H9 (cell line): ENCODE results near the gene SNCB. TPM values are rescaled to one million over a fixed set of nuclear protein-coding genes. Genes with fewer than 3 reads are reported as not detected.

Experiments
- DNase-seq: peaks from one replicate; pipeline ENCODE4 v3.0.0-alpha.2; 2017
- H2AFZ ChIP-seq: one replicate; pipeline ENCODE4 v1.6.1; 2013; ENCODE audit warnings: mild to moderate bottlenecking, low read length, control low read depth, moderate library complexity
- H2AK5ac ChIP-seq: 2 replicates; pipeline ENCODE4 v1.6.1; 2013; ENCODE audit warnings: low read length, control low read depth, mixed read lengths; ENCODE audit not compliant: insufficient read length
- H2BK120ac ChIP-seq: one replicate; pipeline ENCODE4 v1.6.1; 2013; ENCODE audit warnings: low read depth, mild to moderate bottlenecking, low read length, control low read depth, inconsistent platforms; ENCODE audit not compliant: poor library complexity, severe bottlenecking
- H2BK12ac ChIP-seq: 2 replicates; pipeline ENCODE4 v1.6.1; 2013; ENCODE audit warnings: low read length, control low read depth, mixed read lengths, low read depth; ENCODE audit not compliant: insufficient read length
- H2BK15ac ChIP-seq: 2 replicates; pipeline ENCODE4 v1.6.1; 2013; ENCODE audit warnings: low read depth, low read length, control low read depth
- H2BK20ac ChIP-seq: one replicate; pipeline ENCODE4 v1.6.1; 2013; ENCODE audit warnings: low read depth, mild to moderate bottlenecking, low read length, control low read depth, inconsistent platforms; ENCODE audit not compliant: poor library complexity, severe bottlenecking
- H2BK5ac ChIP-seq: 2 replicates; pipeline ENCODE4 v1.6.1; 2013; ENCODE audit warnings: low read length, control low read depth, mixed read lengths; ENCODE audit not compliant: insufficient read length
- H3K14ac ChIP-seq: 2 replicates; pipeline ENCODE4 v1.6.1; 2013; ENCODE audit warnings: low read length, control low read depth; ENCODE audit not compliant: insufficient read depth
- H3K18ac ChIP-seq: 2 replicates; pipeline ENCODE4 v1.6.1; 2013; ENCODE audit warnings: low read depth, mild to moderate bottlenecking, mixed read lengths, low read length, control low read depth; ENCODE audit not compliant: insufficient read length
- H3K23ac ChIP-seq: 2 replicates; pipeline ENCODE4 v1.6.1; 2013; ENCODE audit warnings: low read length, control low read depth, mixed read lengths, low read depth; ENCODE audit not compliant: insufficient read length
- H3K23me2 ChIP-seq: 2 replicates; pipeline ENCODE4 v1.6.1; 2013; ENCODE audit warnings: low read depth, mild to moderate bottlenecking, mixed read lengths, low read length, control low read depth; ENCODE audit not compliant: insufficient read length, poor library complexity, severe bottlenecking
- H3K27ac ChIP-seq: 2 replicates; pipeline ENCODE4 v1.5.1; 2013; ENCODE audit warnings: low read length, control low read depth, mixed read lengths, low read depth; ENCODE audit not compliant: insufficient read length
- H3K27me3 ChIP-seq: 2 replicates; pipeline ENCODE4 v1.6.1; 2013; ENCODE audit warnings: low read length, control low read depth, inconsistent platforms; ENCODE audit not compliant: insufficient read depth
- H3K4ac ChIP-seq: 2 replicates; pipeline ENCODE4 v1.6.1; 2013; ENCODE audit warnings: low read depth, mild to moderate bottlenecking, control low read depth, inconsistent platforms, low read length, moderate library complexity
- H3K4me1 ChIP-seq: 2 replicates; pipeline ENCODE4 v1.6.1; 2013; ENCODE audit warnings: low read length, control low read depth, inconsistent platforms; ENCODE audit not compliant: insufficient read depth
- H3K4me2 ChIP-seq: 2 replicates; pipeline ENCODE4 v1.6.1; 2013; ENCODE audit warnings: low read length, control low read depth, mixed read lengths; ENCODE audit not compliant: insufficient read length, insufficient read depth
- H3K56ac ChIP-seq: 2 replicates; pipeline ENCODE4 v1.6.1; 2013; ENCODE audit warnings: low read depth, mild to moderate bottlenecking, mixed read lengths, low read length, control low read depth; ENCODE audit not compliant: insufficient read length
- H3K79me1 ChIP-seq: 2 replicates; pipeline ENCODE4 v1.6.1; 2013; ENCODE audit warnings: low read depth, mild to moderate bottlenecking, moderate library complexity, low read length, control low read depth, inconsistent platforms; ENCODE audit not compliant: insufficient read depth, poor library complexity, severe bottlenecking
- H3K79me2 ChIP-seq: 2 replicates; pipeline ENCODE4 v1.6.1; 2013; ENCODE audit warnings: low read length, control low read depth, inconsistent platforms; ENCODE audit not compliant: insufficient read depth
- H3K9ac ChIP-seq: 2 replicates; pipeline ENCODE4 v1.6.1; 2013; ENCODE audit warnings: low read length, control low read depth, mixed read lengths; ENCODE audit not compliant: insufficient read length; ENCODE audit errors: extremely low read depth
- H3K9me3 ChIP-seq: one replicate; pipeline ENCODE4 v1.6.1; 2013; ENCODE audit warnings: low read depth, low read length, inconsistent platforms; ENCODE audit not compliant: control insufficient read depth
- H3T11ph ChIP-seq: one replicate; pipeline ENCODE4 v1.6.1; 2013; ENCODE audit warnings: mild to moderate bottlenecking, low read length, control low read depth, inconsistent platforms
- H4K20me1 ChIP-seq: one replicate; pipeline ENCODE4 v1.6.1; 2013; ENCODE audit not compliant: control insufficient read depth, insufficient read length, insufficient read depth
- H4K5ac ChIP-seq: 2 replicates; pipeline ENCODE4 v1.6.1; 2013; ENCODE audit warnings: low read depth, mild to moderate bottlenecking, mixed read lengths, low read length, control low read depth; ENCODE audit not compliant: insufficient read length
- H4K8ac ChIP-seq: replicated peaks from 2 replicates; pipeline ENCODE4 v1.6.1; 2013; ENCODE audit warnings: low read length, control low read depth, mixed read lengths, low read depth; ENCODE audit not compliant: insufficient read length
- H4K91ac ChIP-seq: 2 replicates; pipeline ENCODE4 v1.6.1; 2013; ENCODE audit warnings: low read depth, mild to moderate bottlenecking, moderate library complexity, mixed read lengths, low read length, control low read depth; ENCODE audit not compliant: insufficient read length
- H3K27ac Mint-ChIP-seq, 3 experiments: 2 replicates in 2 of 3; 3 replicates in 1 of 3; pipeline ENCODE4 v1.8.0; 2020 to 2021; ENCODE audit warnings: mixed read lengths in 3 of 3, mild to moderate bottlenecking in 1 of 3, moderate library complexity in 1 of 3
- H3K27me3 Mint-ChIP-seq: 2 replicates; pipeline ENCODE4 v1.8.0; 2021; ENCODE audit warnings: low read depth, mild to moderate bottlenecking, moderate library complexity, mixed read lengths
- H3K36me3 Mint-ChIP-seq, 3 experiments: 2 replicates in 2 of 3; 3 replicates in 1 of 3; pipeline ENCODE4 v1.8.0; 2020 to 2021; ENCODE audit warnings: low read depth in 3 of 3, mixed read lengths in 3 of 3; ENCODE audit not compliant: insufficient read depth in 1 of 3
- H3K4me1 Mint-ChIP-seq, 2 experiments: 2 replicates each; pipeline ENCODE4 v1.8.0; 2020; ENCODE audit warnings: mixed read lengths in 2 of 2
- H3K4me3 Mint-ChIP-seq, 2 experiments: 2 replicates in 1 of 2; 3 replicates in 1 of 2; pipeline ENCODE4 v1.8.0; 2020 to 2021; ENCODE audit warnings: mild to moderate bottlenecking in 2 of 2, mixed read lengths in 2 of 2, moderate library complexity in 1 of 2
- H3K9me3 Mint-ChIP-seq, 2 experiments: 2 replicates in 1 of 2; 3 replicates in 1 of 2; pipeline ENCODE4 v1.8.0; 2020; ENCODE audit warnings: mild to moderate bottlenecking in 2 of 2, mixed read lengths in 2 of 2, moderate library complexity in 1 of 2
- WGBS: extraction: QIAGEN DNeasy Blood & Tissue Kit; methylation state at CpG from one replicate; pipeline ENCODE4 v1.1.7; 2013; ENCODE audit warnings: missing lambda C conversion rate, low lambda C conversion rate, mixed read lengths; ENCODE audit not compliant: insufficient read length; ENCODE audit errors: extremely low coverage; 5-methylcytosine and 5-hydroxymethylcytosine counted together
- total RNA-seq: library from RNA; stranded (reverse); gene quantifications from 2 replicates; pipeline ENCODE4 v1.2.1, GENCODE V29; 2021
- TF ChIP-seq, protein P1 (sequence below): fragments of 200-600 bp; sonication (generic); conservative IDR thresholded peaks from 3 replicates; pipeline ENCODE4 v1.8.0; 2021; ENCODE audit warnings: antibody characterized with exemption, mild to moderate bottlenecking

SNCB gene
- total RNA-seq, 1 experiment from 2014 or later = 3.5 TPM

DNA sequence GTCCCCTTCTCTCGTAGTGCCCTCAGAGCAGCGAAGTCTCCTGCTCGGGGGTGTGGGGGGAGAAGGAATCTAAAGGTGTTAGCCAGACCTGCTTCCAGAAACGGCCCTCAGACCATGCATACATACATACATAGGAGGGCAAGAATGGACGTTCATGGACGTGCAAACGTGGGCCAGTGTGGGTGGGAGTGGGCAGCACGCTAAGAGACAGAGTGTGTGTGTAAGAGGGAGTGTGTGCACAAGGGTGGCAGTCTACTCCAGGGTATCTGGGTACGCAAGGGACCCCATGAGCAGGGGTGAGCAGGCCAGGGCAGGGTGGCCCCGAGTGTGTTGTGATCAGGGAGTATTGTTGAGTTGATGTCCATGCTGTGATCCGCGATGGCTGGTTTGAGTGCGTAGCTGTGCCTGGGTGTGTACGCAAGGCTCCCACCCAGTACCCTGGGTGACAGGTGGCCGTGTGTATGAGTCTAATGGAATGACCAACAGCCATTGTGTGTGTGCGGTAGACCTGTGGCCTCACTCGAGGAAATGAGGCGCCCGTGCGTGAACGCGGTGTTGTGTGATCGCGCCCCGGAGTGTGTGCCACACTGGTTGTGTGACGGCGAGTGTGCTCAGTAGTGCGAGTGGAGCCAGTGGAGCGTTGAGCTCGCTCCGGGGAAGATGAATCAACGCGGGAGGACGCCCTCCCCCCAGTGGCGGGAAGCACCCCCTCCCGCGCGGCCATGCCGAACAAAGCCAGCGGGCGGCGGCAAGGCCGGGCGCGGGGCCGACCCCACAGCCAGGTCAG, 21.2 kb downstream of the SNCB start:
- whole genome bisulfite sequencing = no CpG with 5 or more reads among the region's 46 CpGs
- Histone ChIP-seq H2BK15ac (no peak overlapping the region), H3K23me2 (peaks cover 6% of the 10 kb centered on the region), H4K5ac (no peak overlapping the region), H3K4me2 (peak overlapping the region; percentile 63), H3K9me3 (no peaks in the 10 kb centered on the region), H3T11ph (no peak overlapping the region), H4K91ac (no peak overlapping the region), H3K9ac (peak overlapping the region; percentile 56), H2BK12ac (no peak overlapping the region), H2BK120ac (no peak overlapping the region), H3K79me2 (no peaks in the 10 kb centered on the region), H3K27me3 (no peaks in the 10 kb centered on the region; the same call in 1 of the 2 replicates), H3K18ac (no peak overlapping the region), H3K27ac (no peak overlapping the region), H3K56ac (no peak overlapping the region), H2BK5ac (no peak overlapping the region), H2AFZ (no peak overlapping the region), H2AK5ac (no peak overlapping the region), H3K79me1 (no peaks in the 10 kb centered on the region), H3K4me1 (no peaks in the 10 kb centered on the region; the same call in 1 of the 2 replicates), H4K8ac (no peak overlapping the region), H2BK20ac (no peak overlapping the region), H4K20me1 (no peaks in the 10 kb centered on the region), H3K4ac (no peak overlapping the region), H3K14ac (no peak overlapping the region), H3K23ac (no peak overlapping the region)
- peaks cover 23% of the 10 kb centered on the region for H3K27me3 Mint-ChIP-seq
- no peak for DNase-seq
- no peaks in the 10 kb centered on the region for H3K36me3 Mint-ChIP-seq
- H3K9me3 Mint-ChIP-seq = no peaks in the 10 kb centered on the region; a peak in 1 of 5 replicates
- H3K4me3 Mint-ChIP-seq = peak overlapping the region; percentile 86 to 96
- H3K4me1 Mint-ChIP-seq = peaks cover 32% of the 10 kb centered on the region in 2 experiments
- H3K27ac Mint-ChIP-seq = peak overlapping the region in 1 of 3 experiments; percentile 75; a peak in 2 of 7 replicates
- TF ChIP-seq, protein P1, sequence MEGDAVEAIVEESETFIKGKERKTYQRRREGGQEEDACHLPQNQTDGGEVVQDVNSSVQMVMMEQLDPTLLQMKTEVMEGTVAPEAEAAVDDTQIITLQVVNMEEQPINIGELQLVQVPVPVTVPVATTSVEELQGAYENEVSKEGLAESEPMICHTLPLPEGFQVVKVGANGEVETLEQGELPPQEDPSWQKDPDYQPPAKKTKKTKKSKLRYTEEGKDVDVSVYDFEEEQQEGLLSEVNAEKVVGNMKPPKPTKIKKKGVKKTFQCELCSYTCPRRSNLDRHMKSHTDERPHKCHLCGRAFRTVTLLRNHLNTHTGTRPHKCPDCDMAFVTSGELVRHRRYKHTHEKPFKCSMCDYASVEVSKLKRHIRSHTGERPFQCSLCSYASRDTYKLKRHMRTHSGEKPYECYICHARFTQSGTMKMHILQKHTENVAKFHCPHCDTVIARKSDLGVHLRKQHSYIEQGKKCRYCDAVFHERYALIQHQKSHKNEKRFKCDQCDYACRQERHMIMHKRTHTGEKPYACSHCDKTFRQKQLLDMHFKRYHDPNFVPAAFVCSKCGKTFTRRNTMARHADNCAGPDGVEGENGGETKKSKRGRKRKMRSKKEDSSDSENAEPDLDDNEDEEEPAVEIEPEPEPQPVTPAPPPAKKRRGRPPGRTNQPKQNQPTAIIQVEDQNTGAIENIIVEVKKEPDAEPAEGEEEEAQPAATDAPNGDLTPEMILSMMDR = no peak
